HepG2 (cell line): Measurements from ENCODE around the gene PRMT5. TPM values are rescaled to one million over a fixed set of nuclear protein-coding genes. Genes with fewer than 3 reads are reported as not detected.
A peak's percentile ranks its signal among the peaks of the same experiment; 100 is the strongest.

ENCODE experiments used
- BRD4 ChIP-seq: sonication (generic); formaldehyde crosslinking; IDR thresholded peaks from 2 replicates; pipeline ENCODE4 v1.4.0; 2020; ENCODE audit warnings: missing genetic modification reagents
- CENPBD1 ChIP-seq: sonication (generic); formaldehyde crosslinking; IDR thresholded peaks from 2 replicates; pipeline ENCODE4 v1.8.0; 2022; ENCODE audit warnings: missing genetic modification reagents, low read depth, mild to moderate bottlenecking, borderline replicate concordance
- CENPX ChIP-seq: sonication (generic); formaldehyde crosslinking; IDR thresholded peaks from 2 replicates; pipeline ENCODE4 v1.9.0; 2021; ENCODE audit warnings: mild to moderate bottlenecking, missing genetic modification reagents, moderate library complexity
- ELK4 ChIP-seq: sonication (generic); formaldehyde crosslinking; IDR thresholded peaks from 2 replicates; pipeline ENCODE4 v1.9.0; 2021; ENCODE audit warnings: missing genetic modification reagents, borderline replicate concordance
- KAT8 ChIP-seq: IDR thresholded peaks from 2 replicates; pipeline ENCODE4 v1.6.1; 2016; ENCODE audit warnings: missing genetic modification reagents, missing compliant biosample characterization
- MATR3 ChIP-seq: sonication (generic); formaldehyde crosslinking; IDR thresholded peaks from 2 replicates; pipeline ENCODE4 v1.4.0; 2020; ENCODE audit warnings: missing genetic modification reagents
- MBD4 ChIP-seq: IDR thresholded peaks from 2 replicates; pipeline ENCODE4 v1.6.1; 2012; ENCODE audit warnings: low read length, inconsistent platforms, borderline replicate concordance
- MED8 ChIP-seq: sonication (generic); formaldehyde crosslinking; IDR thresholded peaks from 2 replicates; pipeline ENCODE4 v1.8.1; 2023; ENCODE audit warnings: mild to moderate bottlenecking, missing genetic modification reagents; ENCODE audit not compliant: insufficient replicate concordance
- MYNN ChIP-seq: sonication (generic); formaldehyde crosslinking; IDR thresholded peaks from 2 replicates; pipeline ENCODE4 v1.4.0; 2020; ENCODE audit warnings: mild to moderate bottlenecking, low read depth, missing genetic modification reagents
- RFX5 ChIP-seq: IDR thresholded peaks from 2 replicates; pipeline ENCODE4 v1.6.1; 2011; ENCODE audit warnings: low read depth, low read length, improper control_type of control experiment
- SRSF1 ChIP-seq: fragments of 200-400 bp; formaldehyde crosslinking; optimal IDR thresholded peaks from 2 replicates; pipeline ENCODE3; 2017; ENCODE audit warnings: mild to moderate bottlenecking, low read depth, low read length, moderate library complexity
- SYNCRIP ChIP-seq: fragments of 200-400 bp; formaldehyde crosslinking; IDR thresholded peaks from 2 replicates; pipeline ENCODE4 v1.6.1; 2018; ENCODE audit warnings: mild to moderate bottlenecking, low read depth, low read length; ENCODE audit not compliant: insufficient read depth
- TAF15 ChIP-seq: fragments of 200-400 bp; formaldehyde crosslinking; IDR thresholded peaks from one replicate; pipeline ENCODE4 v1.6.1; 2018; ENCODE audit warnings: mild to moderate bottlenecking, low read depth, low read length; ENCODE audit not compliant: poor library complexity, severe bottlenecking
- TEAD2 ChIP-seq: sonication (generic); formaldehyde crosslinking; IDR thresholded peaks from 2 replicates; pipeline ENCODE4 v1.9.0; 2021; ENCODE audit warnings: missing genetic modification reagents
- ZFP41 ChIP-seq: sonication (generic); formaldehyde crosslinking; IDR thresholded peaks from 2 replicates; pipeline ENCODE4 v1.4.0; 2020; ENCODE audit warnings: mild to moderate bottlenecking, missing genetic modification reagents, borderline replicate concordance
- ZFP82 ChIP-seq: sonication (generic); formaldehyde crosslinking; IDR thresholded peaks from 2 replicates; pipeline ENCODE4 v1.5.1; 2020; ENCODE audit warnings: mild to moderate bottlenecking, missing genetic modification reagents, borderline replicate concordance
- ZFX ChIP-seq: sonication (generic); formaldehyde crosslinking; IDR thresholded peaks from 2 replicates; pipeline ENCODE4 v1.4.0; 2020; ENCODE audit warnings: mild to moderate bottlenecking, low read depth, missing genetic modification reagents, moderate library complexity
- ZNF256 ChIP-seq: sonication (generic); formaldehyde crosslinking; conservative IDR thresholded peaks from 2 replicates; pipeline ENCODE4 v1.4.0; 2020; ENCODE audit warnings: missing genetic modification reagents
- ZNF354B ChIP-seq: sonication (generic); formaldehyde crosslinking; IDR thresholded peaks from 2 replicates; pipeline ENCODE4 v1.8.0; 2022; ENCODE audit warnings: mild to moderate bottlenecking, missing genetic modification reagents
- ZNF83 ChIP-seq: sonication (generic); formaldehyde crosslinking; IDR thresholded peaks from 2 replicates; pipeline ENCODE4 v1.4.0; 2020; ENCODE audit warnings: missing genetic modification reagents, mild to moderate bottlenecking, borderline replicate concordance
- polyA plus RNA-seq, 8 experiments: library from polyadenylated mRNA; depleted of rRNA in 3 of 8; stranded (reverse) in 7 of 8; unstranded in 1 of 8; fragments of >200 nt; fragmentation: Illumina TruSeq in 4 of 8; extraction: Trizol in 4 of 8; gene quantifications; 2 replicates each; pipeline versions ENCODE4 v1.2.1 to v1.2.3, GENCODE V29; 2011 to 2016; ENCODE audit warnings: low read depth in 4 of 8, missing spikeins in 1 of 8, mixed read lengths in 1 of 8; ENCODE audit not compliant: insufficient read depth in 1 of 8
- total RNA-seq, 5 experiments: library from RNA; depleted of rRNA; stranded (reverse); fragments of >200 nt; fragmentation: Illumina TruSeq; extraction: Trizol; gene quantifications; 2 replicates each; pipeline ENCODE4 v1.2.3, GENCODE V29; 2016; ENCODE audit warnings: low read depth in 1 of 5
- TF ChIP-seq, protein P1 (sequence below): sonication (generic); formaldehyde crosslinking; IDR thresholded peaks from 2 replicates; pipeline ENCODE4 v1.5.0; 2020; ENCODE audit warnings: mild to moderate bottlenecking, missing genetic modification reagents
- TF ChIP-seq, protein P2 (sequence below): sonication (generic); formaldehyde crosslinking; IDR thresholded peaks from 2 replicates; pipeline ENCODE4 v1.8.0; 2022; ENCODE audit warnings: mild to moderate bottlenecking, missing genetic modification reagents, borderline replicate concordance

Gene PRMT5
- total and polyA plus RNA-seq, 2 of the 13 experiments (the other 11 are each of a cell fraction or from before 2014, with no cell fraction given): 210 to 354 TPM

DNA sequence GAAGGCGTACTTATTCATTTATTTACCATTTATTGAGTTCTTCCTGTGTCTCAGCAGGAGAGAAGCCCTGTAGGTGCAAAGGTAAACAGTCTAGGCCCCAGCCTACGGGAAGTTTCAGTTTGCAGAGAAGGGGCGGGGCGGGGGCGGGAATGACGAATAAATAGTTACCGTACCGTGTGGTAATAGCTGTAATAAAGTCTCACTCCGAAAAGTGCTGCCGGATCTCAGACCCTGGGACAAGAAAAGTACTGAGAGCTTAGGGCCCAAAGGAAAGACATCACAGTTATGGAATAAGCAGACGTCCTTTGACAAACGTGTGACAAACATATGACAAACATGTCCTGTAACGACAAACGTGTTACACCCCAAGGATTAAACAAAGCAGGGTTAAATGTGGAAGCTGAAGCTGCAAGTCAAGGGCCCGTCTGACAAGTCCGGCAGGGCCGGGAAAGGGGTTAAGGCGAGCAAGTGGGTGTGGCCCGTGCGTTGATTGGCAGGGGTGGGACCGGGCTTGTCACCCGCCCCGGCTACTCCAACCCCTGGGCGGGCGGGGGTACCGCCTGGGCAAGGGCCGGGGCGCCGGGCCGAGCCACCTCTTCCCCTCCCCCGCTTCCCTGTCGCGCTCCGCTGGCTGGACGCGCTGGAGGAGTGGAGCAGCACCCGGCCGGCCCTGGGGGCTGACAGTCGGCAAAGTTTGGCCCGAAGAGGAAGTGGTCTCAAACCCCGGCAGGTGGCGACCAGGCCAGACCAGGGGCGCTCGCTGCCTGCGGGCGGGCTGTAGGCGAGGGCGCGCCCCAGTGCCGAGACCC, 57.7 kb downstream of the PRMT5 start, which contains the start of gene LRP10 (continued):
- TF ChIP-seq ZNF354B (CRISPR knock-in tag) (peak; percentile 96), ZNF83 (CRISPR knock-in tag) (peak; percentile 97), ZNF256 (CRISPR knock-in tag) (peak; percentile 96), TAF15 (peak; percentile 98), KAT8 (peak; percentile 86), MBD4 (no peak), ELK4 (CRISPR knock-in tag) (peak; percentile 70; the same call in 1 of the 2 replicates), RFX5 (0 out of 2 replicates have a peak, but pooled peaks have one; percentile 5), TEAD2 (CRISPR knock-in tag) (peak; percentile 69; the same call in 1 of the 2 replicates), ZFP41 (CRISPR knock-in tag) (no peak; the same call in 1 of the 2 replicates), MED8 (CRISPR knock-in tag) (peak; percentile 88), MATR3 (CRISPR knock-in tag) (no peak), CENPBD1 (CRISPR knock-in tag) (peak; percentile 65; the same call in 1 of the 2 replicates), SYNCRIP (no peak), MYNN (no peak; the same call in 1 of the 2 replicates), BRD4 (peak; percentile 89; the same call in 1 of the 2 replicates), SRSF1 (no peak), ZFP82 (CRISPR knock-in tag) (peak; percentile 86), CENPX (CRISPR knock-in tag) (no peak), ZFX (CRISPR knock-in tag) (peak; percentile 93)
- TF ChIP-seq, protein P1, sequence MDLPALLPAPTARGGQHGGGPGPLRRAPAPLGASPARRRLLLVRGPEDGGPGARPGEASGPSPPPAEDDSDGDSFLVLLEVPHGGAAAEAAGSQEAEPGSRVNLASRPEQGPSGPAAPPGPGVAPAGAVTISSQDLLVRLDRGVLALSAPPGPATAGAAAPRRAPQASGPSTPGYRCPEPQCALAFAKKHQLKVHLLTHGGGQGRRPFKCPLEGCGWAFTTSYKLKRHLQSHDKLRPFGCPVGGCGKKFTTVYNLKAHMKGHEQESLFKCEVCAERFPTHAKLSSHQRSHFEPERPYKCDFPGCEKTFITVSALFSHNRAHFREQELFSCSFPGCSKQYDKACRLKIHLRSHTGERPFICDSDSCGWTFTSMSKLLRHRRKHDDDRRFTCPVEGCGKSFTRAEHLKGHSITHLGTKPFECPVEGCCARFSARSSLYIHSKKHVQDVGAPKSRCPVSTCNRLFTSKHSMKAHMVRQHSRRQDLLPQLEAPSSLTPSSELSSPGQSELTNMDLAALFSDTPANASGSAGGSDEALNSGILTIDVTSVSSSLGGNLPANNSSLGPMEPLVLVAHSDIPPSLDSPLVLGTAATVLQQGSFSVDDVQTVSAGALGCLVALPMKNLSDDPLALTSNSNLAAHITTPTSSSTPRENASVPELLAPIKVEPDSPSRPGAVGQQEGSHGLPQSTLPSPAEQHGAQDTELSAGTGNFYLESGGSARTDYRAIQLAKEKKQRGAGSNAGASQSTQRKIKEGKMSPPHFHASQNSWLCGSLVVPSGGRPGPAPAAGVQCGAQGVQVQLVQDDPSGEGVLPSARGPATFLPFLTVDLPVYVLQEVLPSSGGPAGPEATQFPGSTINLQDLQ: no peak; the same call in 1 of the 2 replicates
- TF ChIP-seq, protein P2, sequence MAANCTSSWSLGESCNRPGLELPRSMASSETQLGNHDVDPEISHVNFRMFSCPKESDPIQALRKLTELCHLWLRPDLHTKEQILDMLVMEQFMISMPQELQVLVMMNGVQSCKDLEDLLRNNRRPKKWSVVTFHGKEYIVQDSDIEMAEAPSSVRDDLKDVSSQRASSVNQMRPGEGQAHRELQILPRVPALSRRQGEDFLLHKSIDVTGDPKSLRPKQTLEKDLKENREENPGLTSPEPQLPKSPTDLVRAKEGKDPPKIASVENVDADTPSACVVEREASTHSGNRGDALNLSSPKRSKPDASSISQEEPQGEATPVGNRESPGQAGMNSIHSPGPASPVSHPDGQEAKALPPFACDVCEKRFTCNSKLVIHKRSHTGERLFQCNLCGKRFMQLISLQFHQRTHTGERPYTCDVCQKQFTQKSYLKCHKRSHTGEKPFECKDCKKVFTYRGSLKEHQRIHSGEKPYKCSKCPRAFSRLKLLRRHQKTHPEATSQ: no peak; the same call in 1 of the 2 replicates
